ENCODE data around the gene TADA2B. TPM values are rescaled to one million over a fixed set of nuclear protein-coding genes. Genes with fewer than 3 reads are reported as not detected.

The TADA2B gene
- total RNA-seq, 1 experiment from 2014 or later, result 14.3 TPM

DNA sequence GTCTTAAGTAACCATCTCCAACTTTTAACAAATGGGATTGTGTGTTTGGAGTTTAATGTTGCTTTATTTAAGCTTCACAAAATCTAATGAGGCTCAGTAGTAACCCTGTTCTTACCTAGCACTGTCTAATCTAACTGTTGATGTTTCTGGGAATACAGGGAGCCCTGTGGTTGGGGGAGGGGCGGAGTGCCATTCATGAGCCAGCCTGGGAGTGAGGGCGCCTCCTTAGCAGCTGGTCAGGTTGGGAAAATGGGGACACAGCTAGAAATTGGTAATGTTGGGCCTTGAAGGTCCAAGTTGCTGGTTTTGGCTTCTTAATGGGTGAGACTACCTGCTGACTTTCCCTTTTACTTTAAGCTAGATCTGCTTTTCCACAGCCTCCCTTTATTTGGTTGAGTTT, 22.9 kb upstream of the TADA2B start:
- DNase-seq (ENCODE audit: low spot score) (peak; percentile 44), ATAC-seq (peak; percentile 68)
- Mint-ChIP-seq H3K4me1 (peaks cover 18% of the 10 kb centered on the region), H3K36me3 (peaks cover 34% of the 10 kb centered on the region), H3K4me3 (no peak overlapping the region), H3K9me3 (no peaks in the 10 kb centered on the region), H3K27me3 (ENCODE audit: low read depth) (no peaks in the 10 kb centered on the region), H3K27ac (no peak overlapping the region; the same call in 1 of the 2 replicates)
- TF ChIP-seq HMGXB4 (CRISPR knock-in tag; IDR thresholded peaks at IDR 0.05) (no peak), TEAD4 (CRISPR knock-in tag; IDR thresholded peaks at IDR 0.05) (no peak)
- ChIA-PET CTCF (interaction anchor here (1.0 to 1.3 kb wide), 3 partner anchors 23 to 300 kb away, joined by 4 to 6 read pairs (median 5); partner anchors contain the start of gene TADA2B), POLR2A (no interaction called here)

- TF ChIP-seq ETV6 (CRISPR knock-in tag; IDR thresholded peaks at IDR 0.05) (no peak), GRHL2 (CRISPR knock-in tag; IDR thresholded peaks at IDR 0.05; ENCODE audit: insufficient replicate concordance, severe bottlenecking) (no peak), ZNF263 (CRISPR knock-in tag; IDR thresholded peaks at IDR 0.05; ENCODE audit: low read depth) (no peak), MXD4 (CRISPR knock-in tag; IDR thresholded peaks at IDR 0.05; ENCODE audit: borderline replicate concordance) (no peak), EMX1 (CRISPR knock-in tag; IDR thresholded peaks at IDR 0.05) (no peak), TCF7 (CRISPR knock-in tag; IDR thresholded peaks at IDR 0.05; ENCODE audit: low read depth) (no peak)
- TF ChIP-seq, protein P1, sequence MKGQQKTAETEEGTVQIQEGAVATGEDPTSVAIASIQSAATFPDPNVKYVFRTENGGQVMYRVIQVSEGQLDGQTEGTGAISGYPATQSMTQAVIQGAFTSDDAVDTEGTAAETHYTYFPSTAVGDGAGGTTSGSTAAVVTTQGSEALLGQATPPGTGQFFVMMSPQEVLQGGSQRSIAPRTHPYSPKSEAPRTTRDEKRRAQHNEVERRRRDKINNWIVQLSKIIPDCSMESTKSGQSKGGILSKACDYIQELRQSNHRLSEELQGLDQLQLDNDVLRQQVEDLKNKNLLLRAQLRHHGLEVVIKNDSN (CRISPR knock-in tag; IDR thresholded peaks at IDR 0.05), result no peak
- TF ChIP-seq, protein P2, sequence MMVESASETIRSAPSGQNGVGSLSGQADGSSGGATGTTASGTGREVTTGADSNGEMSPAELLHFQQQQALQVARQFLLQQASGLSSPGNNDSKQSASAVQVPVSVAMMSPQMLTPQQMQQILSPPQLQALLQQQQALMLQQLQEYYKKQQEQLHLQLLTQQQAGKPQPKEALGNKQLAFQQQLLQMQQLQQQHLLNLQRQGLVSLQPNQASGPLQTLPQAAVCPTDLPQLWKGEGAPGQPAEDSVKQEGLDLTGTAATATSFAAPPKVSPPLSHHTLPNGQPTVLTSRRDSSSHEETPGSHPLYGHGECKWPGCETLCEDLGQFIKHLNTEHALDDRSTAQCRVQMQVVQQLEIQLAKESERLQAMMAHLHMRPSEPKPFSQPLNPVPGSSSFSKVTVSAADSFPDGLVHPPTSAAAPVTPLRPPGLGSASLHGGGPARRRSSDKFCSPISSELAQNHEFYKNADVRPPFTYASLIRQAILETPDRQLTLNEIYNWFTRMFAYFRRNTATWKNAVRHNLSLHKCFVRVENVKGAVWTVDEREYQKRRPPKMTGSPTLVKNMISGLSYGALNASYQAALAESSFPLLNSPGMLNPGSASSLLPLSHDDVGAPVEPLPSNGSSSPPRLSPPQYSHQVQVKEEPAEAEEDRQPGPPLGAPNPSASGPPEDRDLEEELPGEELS (CRISPR knock-in tag; IDR thresholded peaks at IDR 0.05), result no peak
- TF ChIP-seq, protein P3, sequence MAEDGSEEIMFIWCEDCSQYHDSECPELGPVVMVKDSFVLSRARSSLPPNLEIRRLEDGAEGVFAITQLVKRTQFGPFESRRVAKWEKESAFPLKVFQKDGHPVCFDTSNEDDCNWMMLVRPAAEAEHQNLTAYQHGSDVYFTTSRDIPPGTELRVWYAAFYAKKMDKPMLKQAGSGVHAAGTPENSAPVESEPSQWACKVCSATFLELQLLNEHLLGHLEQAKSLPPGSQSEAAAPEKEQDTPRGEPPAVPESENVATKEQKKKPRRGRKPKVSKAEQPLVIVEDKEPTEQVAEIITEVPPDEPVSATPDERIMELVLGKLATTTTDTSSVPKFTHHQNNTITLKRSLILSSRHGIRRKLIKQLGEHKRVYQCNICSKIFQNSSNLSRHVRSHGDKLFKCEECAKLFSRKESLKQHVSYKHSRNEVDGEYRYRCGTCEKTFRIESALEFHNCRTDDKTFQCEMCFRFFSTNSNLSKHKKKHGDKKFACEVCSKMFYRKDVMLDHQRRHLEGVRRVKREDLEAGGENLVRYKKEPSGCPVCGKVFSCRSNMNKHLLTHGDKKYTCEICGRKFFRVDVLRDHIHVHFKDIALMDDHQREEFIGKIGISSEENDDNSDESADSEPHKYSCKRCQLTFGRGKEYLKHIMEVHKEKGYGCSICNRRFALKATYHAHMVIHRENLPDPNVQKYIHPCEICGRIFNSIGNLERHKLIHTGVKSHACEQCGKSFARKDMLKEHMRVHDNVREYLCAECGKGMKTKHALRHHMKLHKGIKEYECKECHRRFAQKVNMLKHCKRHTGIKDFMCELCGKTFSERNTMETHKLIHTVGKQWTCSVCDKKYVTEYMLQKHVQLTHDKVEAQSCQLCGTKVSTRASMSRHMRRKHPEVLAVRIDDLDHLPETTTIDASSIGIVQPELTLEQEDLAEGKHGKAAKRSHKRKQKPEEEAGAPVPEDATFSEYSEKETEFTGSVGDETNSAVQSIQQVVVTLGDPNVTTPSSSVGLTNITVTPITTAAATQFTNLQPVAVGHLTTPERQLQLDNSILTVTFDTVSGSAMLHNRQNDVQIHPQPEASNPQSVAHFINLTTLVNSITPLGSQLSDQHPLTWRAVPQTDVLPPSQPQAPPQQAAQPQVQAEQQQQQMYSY (CRISPR knock-in tag; IDR thresholded peaks at IDR 0.05), result no peak
- no peak for ATAC-seq
- Mint-ChIP-seq H3K36me3 (peaks cover 32% of the 10 kb centered on the region), H3K4me1 (peaks cover 24% of the 10 kb centered on the region), H3K27me3 (ENCODE audit: low read depth) (no peaks in the 10 kb centered on the region), H3K4me3 (no peak overlapping the region), H3K27ac (0 out of 2 replicates have a peak overlapping the region, but pooled peaks have one; percentile 46), H3K9me3 (no peaks in the 10 kb centered on the region)
- no peak for DNase-seq (ENCODE audit: low spot score)
- CTCF ChIA-PET, result interaction anchor here (1.2 to 1.3 kb wide), 2 partner anchors 22 to 50 kb away, joined by 5 to 6 read pairs; partner anchors contain the start of gene TADA2B
- POLR2A ChIA-PET, result no interaction called here
These were observed 22.3 kb upstream of the TADA2B start for GRCh38 chr4:7020856-7021255.

DNA sequence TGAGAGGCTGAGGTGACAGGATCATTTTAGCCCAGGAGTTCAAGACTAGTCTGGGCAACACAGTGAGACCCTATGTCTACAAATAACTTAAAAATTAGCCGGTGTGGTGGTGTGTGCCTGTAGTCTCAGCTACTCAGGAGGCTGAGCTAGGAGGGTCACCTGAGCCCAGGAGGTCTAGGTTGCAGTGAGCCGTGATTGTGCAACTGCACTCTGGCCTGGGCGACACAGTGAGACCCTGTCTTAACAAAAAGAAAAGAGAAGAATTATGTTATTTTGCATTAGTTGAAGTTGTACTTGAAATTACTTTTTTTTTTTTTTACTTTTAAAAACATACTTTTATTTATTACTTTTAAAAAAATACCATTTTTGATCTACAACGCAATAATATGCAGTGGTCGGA, 21.8 kb upstream of the TADA2B start:
- TF ChIP-seq, protein P4, sequence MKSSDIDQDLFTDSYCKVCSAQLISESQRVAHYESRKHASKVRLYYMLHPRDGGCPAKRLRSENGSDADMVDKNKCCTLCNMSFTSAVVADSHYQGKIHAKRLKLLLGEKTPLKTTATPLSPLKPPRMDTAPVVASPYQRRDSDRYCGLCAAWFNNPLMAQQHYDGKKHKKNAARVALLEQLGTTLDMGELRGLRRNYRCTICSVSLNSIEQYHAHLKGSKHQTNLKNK (CRISPR knock-in tag; IDR thresholded peaks at IDR 0.05), result no peak
- peak; percentile 29; the same call in 1 of the 2 replicates for TF ChIP-seq ZNF121 (CRISPR knock-in tag; IDR thresholded peaks at IDR 0.05)
- DNase-seq (ENCODE audit: low spot score), result no peak
- H3K4me3 Mint-ChIP-seq, result no peak overlapping the region
- no peaks in the 10 kb centered on the region for H3K27me3 Mint-ChIP-seq (ENCODE audit: low read depth)
- CTCF ChIA-PET, result no interaction called here
- POLR2A ChIA-PET, result no interaction called here
- no peaks in the 10 kb centered on the region for H3K9me3 Mint-ChIP-seq
- H3K27ac Mint-ChIP-seq, result no peak overlapping the region
- no peak for ATAC-seq
- H3K36me3 Mint-ChIP-seq, result peaks cover 35% of the 10 kb centered on the region
- H3K4me1 Mint-ChIP-seq, result peaks cover 28% of the 10 kb centered on the region

Measured in WTC11 (cell line).